DOHH2 (cell line): ENCODE data around the gene FAM20C.

Experiments used
- H3F3A ChIP-seq: fragments of 200-600 bp; sonication (generic), shearing (Covaris generic); 2 replicates; pipeline ENCODE4 v1.6.0; 2016; ENCODE audit warnings: antibody characterized with exemption, mild to moderate bottlenecking; ENCODE audit not compliant: control insufficient read depth, insufficient read depth
- H3K27ac ChIP-seq: fragments of 200-600 bp; sonication (generic); 2 replicates; pipeline ENCODE4 v1.5.1; 2014; ENCODE audit warnings: low read depth, mild to moderate bottlenecking, low read length, moderate library complexity
- H3K27me3 ChIP-seq: fragments of 200-600 bp; sonication (generic); 2 replicates; pipeline ENCODE4 v1.6.1; 2014; ENCODE audit warnings: mild to moderate bottlenecking, low read length, mixed read lengths; ENCODE audit not compliant: control insufficient read depth
- H3K36me3 ChIP-seq: fragments of 200-600 bp; sonication (generic); 2 replicates; pipeline ENCODE4 v1.6.1; 2014; ENCODE audit warnings: mild to moderate bottlenecking, low read length, moderate library complexity, mixed read lengths; ENCODE audit not compliant: control insufficient read depth
- H3K4me1 ChIP-seq: fragments of 200-600 bp; sonication (generic); 2 replicates; pipeline ENCODE4 v1.6.1; 2014; ENCODE audit warnings: mild to moderate bottlenecking, low read length, mixed read lengths; ENCODE audit not compliant: control insufficient read depth
- H3K4me2 ChIP-seq: fragments of 200-600 bp; sonication (generic); 2 replicates; pipeline ENCODE4 v1.6.0; 2014; ENCODE audit warnings: mild to moderate bottlenecking, low read length, moderate library complexity
- H3K4me3 ChIP-seq: fragments of 200-600 bp; sonication (generic); 2 replicates; pipeline ENCODE4 v1.5.1; 2014; ENCODE audit warnings: mild to moderate bottlenecking, low read length, mixed read lengths
- H3K79me2 ChIP-seq: fragments of 200-600 bp; sonication (generic); 2 replicates; pipeline ENCODE4 v1.6.1; 2014; ENCODE audit warnings: mild to moderate bottlenecking, low read length, mixed read lengths; ENCODE audit not compliant: control insufficient read depth
- H3K9me2 ChIP-seq: fragments of 200-600 bp; sonication (generic); replicated peaks from 2 replicates; pipeline ENCODE4 v1.6.1; 2014; ENCODE audit warnings: mild to moderate bottlenecking, low read length, mixed read lengths; ENCODE audit not compliant: control insufficient read depth
- H3K9me3 ChIP-seq: fragments of 200-600 bp; sonication (generic); 2 replicates; pipeline ENCODE4 v1.6.1; 2014; ENCODE audit warnings: antibody characterized with exemption, low read length, mixed read lengths; ENCODE audit not compliant: control insufficient read depth, insufficient read depth
- H4K20me1 ChIP-seq: fragments of 200-600 bp; sonication (generic); 2 replicates; pipeline ENCODE4 v1.6.0; 2014; ENCODE audit warnings: low read depth, mild to moderate bottlenecking, antibody characterized with exemption, low read length, moderate library complexity; ENCODE audit not compliant: control insufficient read depth, insufficient read depth
- CTCF ChIP-seq: fragments of 200-600 bp; sonication (generic); IDR thresholded peaks from one replicate; pipeline ENCODE4 v1.5.1; 2014; ENCODE audit warnings: antibody characterized with exemption, mild to moderate bottlenecking, low read depth, low read length; ENCODE audit not compliant: poor library complexity, severe bottlenecking
- EZH2phosphoT487 ChIP-seq: fragments of 200-600 bp; sonication (generic); IDR thresholded peaks from 2 replicates; pipeline ENCODE4 v1.6.1; 2017; ENCODE audit warnings: borderline replicate concordance, mild to moderate bottlenecking, antibody characterized with exemption, low read length, moderate library complexity, mixed read lengths

Gene FAM20C

DNA sequence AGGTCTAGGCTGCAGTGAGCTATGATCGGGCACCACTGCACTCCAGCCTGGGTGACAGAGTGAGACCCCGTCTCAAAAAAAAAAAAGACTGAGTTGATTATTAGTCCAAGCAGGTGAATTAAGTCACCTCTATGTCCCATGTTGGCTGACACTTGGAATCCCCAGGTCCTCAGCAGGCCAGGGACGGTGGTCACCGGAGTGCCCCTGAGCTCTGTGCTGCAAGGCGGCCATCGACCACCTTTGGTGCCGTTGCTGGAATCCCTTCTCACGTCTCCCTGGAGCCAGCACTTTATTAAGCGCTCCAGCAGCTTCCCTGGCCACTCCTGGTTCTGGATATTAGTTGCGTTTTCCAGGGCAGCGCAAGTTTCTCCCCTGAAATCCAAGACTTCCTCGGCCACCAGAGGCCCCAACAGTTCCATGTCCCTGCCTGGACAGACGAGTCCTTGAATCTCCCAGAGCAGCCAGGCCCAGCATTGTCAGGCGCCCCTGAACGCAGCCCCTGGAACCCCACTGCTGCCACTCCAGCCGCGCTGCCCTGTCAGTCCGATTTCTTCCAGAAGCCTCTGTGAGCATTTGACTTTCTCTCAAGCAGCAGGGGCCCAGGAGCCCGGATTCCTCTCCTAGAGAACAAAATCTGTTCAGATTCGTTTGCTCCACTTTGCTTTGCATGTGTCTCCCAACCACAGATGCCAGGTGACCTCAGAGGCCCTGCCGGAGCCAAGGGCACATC lies 59.2 kb downstream of the FAM20C start:
- no peak overlapping the region for H3K4me2 ChIP-seq
- no peaks in the 10 kb centered on the region for H3K36me3 ChIP-seq
- TF ChIP-seq EZH2phosphoT487: no peak
- TF ChIP-seq CTCF: no peak

DNA sequence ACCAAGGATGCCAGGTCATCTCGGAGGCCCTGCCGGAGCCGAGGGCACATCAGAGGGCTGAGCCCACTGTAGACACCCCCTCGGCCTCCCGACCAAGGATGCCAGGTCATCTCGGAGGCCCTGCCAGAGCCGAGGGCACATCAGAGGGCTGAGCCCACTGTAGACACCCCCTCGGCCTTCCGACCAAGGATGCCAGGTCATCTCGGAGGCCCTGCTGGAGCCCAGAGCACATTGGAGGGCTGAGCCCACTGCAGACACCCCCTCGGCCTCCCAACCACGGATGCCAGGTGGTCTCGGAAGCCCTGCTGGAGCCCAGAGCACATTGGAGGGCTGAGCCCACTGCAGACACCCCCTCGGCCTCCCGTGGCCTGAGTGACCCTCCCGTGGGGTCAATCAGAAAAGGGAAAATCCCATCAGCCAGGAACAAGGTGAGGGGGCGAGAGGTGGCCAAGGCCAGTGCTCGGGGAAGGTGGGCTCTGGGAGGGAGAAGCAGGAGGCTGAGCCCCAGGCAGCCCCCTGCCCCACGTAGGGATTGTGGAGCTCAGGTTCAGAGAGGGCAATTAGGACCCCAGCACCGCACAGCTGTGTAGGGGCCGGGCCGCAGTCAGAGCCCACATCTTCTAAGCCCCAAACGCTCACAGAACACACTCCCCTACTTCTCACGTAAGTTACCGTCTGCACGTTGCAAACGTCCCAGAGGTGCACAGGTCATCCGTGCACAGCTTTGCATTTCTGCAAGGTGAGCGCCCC lies 60.0 kb downstream of the FAM20C start:
- H3K79me2 ChIP-seq: no peaks in the 10 kb centered on the region
- no peaks in the 10 kb centered on the region for H3K4me1 ChIP-seq
- H3K36me3 ChIP-seq: no peaks in the 10 kb centered on the region
- no peak for TF ChIP-seq EZH2phosphoT487
- no peak for TF ChIP-seq CTCF
- H3K27me3 ChIP-seq: no peaks in the 10 kb centered on the region
- no peaks in the 10 kb centered on the region for H4K20me1 ChIP-seq
- no peaks in the 10 kb centered on the region for H3K9me2 ChIP-seq
- peaks cover 74% of the 10 kb centered on the region for H3K9me3 ChIP-seq
- no peak overlapping the region for H3K4me2 ChIP-seq
- H3K4me3 ChIP-seq: no peak overlapping the region
- no peaks in the 10 kb centered on the region for H3F3A ChIP-seq
- H3K27ac ChIP-seq: no peak overlapping the region

More for the DNA sequence above, 59.2 kb downstream of the FAM20C start:
- no peaks in the 10 kb centered on the region for H3F3A ChIP-seq
- H3K27me3 ChIP-seq: no peaks in the 10 kb centered on the region
- H4K20me1 ChIP-seq: no peaks in the 10 kb centered on the region
- H3K9me2 ChIP-seq: no peaks in the 10 kb centered on the region
- peaks cover 71% of the 10 kb centered on the region for H3K9me3 ChIP-seq
- H3K4me1 ChIP-seq: no peaks in the 10 kb centered on the region
- no peak overlapping the region for H3K27ac ChIP-seq
- H3K4me3 ChIP-seq: no peak overlapping the region
- H3K79me2 ChIP-seq: no peaks in the 10 kb centered on the region

DNA sequence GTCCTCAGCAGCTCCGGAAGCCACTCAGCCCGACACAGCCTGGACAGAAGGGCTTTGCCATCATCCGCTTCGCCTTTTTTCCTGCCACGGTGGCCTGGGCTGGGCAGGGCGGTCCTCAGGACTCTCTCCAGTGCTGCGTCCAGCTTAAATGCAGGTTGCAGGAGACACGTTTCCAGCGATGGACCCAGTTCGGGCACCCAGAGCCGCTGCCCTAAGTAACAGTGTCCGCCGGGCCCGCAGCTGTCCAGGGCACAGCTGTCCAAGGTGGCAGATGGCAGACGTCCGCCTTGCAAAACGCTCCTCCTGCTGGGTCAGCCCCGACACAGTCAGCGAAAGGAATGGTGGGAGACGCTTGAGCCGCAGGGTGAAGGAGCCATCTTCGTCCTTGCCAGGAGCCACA lies 60.6 kb downstream of the FAM20C start:
- Histone ChIP-seq H3K4me2 (no peak overlapping the region), H3K9me2 (no peaks in the 10 kb centered on the region), H4K20me1 (no peaks in the 10 kb centered on the region), H3F3A (no peaks in the 10 kb centered on the region), H3K4me3 (no peak overlapping the region), H3K79me2 (no peaks in the 10 kb centered on the region), H3K4me1 (no peaks in the 10 kb centered on the region), H3K9me3 (peaks cover 77% of the 10 kb centered on the region), H3K36me3 (no peaks in the 10 kb centered on the region), H3K27ac (no peak overlapping the region), H3K27me3 (no peaks in the 10 kb centered on the region)
- TF ChIP-seq CTCF (no peak), EZH2phosphoT487 (no peak)
